Activated gamma-delta T cell treated with Interleukin-2 at 50 U/mL for 16 hours (primary cell): ENCODE results near the gene LMAN2.
A peak's percentile ranks its signal among the peaks of the same experiment; 100 is the strongest.
"Not testable (repeated sequence)": the region's sequence is repeated elsewhere in the genome, so short reads cannot be mapped to it uniquely, and the experiment has no call there.

Experiments
- DNase-seq: peaks from one replicate; pipeline ENCODE4 v3.0.0-alpha.2; 2020

The LMAN2 gene

GRCh38 chr5:177378884-177379883 is 27.7 kb upstream of the LMAN2 start:
- DNase-seq: no peak

- DNase-seq: no peak
Observed at GRCh38 chr5:177377851-177378776, 26.6 kb upstream of the LMAN2 start.

GRCh38 chr5:177376107-177376506 is 24.6 kb upstream of the LMAN2 start:
- DNase-seq: no peak

- DNase-seq: not testable (repeated sequence)
Observed at GRCh38 chr5:177375516-177375915, 24.0 kb upstream of the LMAN2 start.

- DNase-seq: no peak
Observed at GRCh38 chr5:177374211-177374610, 22.7 kb upstream of the LMAN2 start.

GRCh38 chr5:177373806-177374205 is 22.3 kb upstream of the LMAN2 start:
- DNase-seq: no peak

GRCh38 chr5:177372910-177373309 is 21.4 kb upstream of the LMAN2 start:
- DNase-seq: peak; percentile 48

- DNase-seq: peak; percentile 38
Observed at GRCh38 chr5:177372034-177372896, 20.8 kb upstream of the LMAN2 start.

GRCh38 chr5:177371120-177372033 is 19.9 kb upstream of the LMAN2 start:
- no peak for DNase-seq

- DNase-seq: no peak
Observed at GRCh38 chr5:177370488-177371119, 19.1 kb upstream of the LMAN2 start.

GRCh38 chr5:177369645-177370440 is 18.4 kb upstream of the LMAN2 start:
- no peak for DNase-seq

GRCh38 chr5:177368869-177369644 is 17.6 kb upstream of the LMAN2 start:
- no peak for DNase-seq

- no peak for DNase-seq
Observed at GRCh38 chr5:177367981-177368868, 16.8 kb upstream of the LMAN2 start.

GRCh38 chr5:177367323-177367848 is 15.9 kb upstream of the LMAN2 start:
- DNase-seq: no peak

GRCh38 chr5:177366528-177367322 is 15.3 kb upstream of the LMAN2 start:
- DNase-seq: no peak

GRCh38 chr5:177365845-177366527 is 14.5 kb upstream of the LMAN2 start:
- no peak for DNase-seq
